DOHH2 (cell line): ENCODE measurements around the gene CDK15.

Experiments used
- H3F3A ChIP-seq: fragments of 200-600 bp; sonication (generic), shearing (Covaris generic); 2 replicates; pipeline ENCODE4 v1.6.0; 2016; ENCODE audit warnings: antibody characterized with exemption, mild to moderate bottlenecking; ENCODE audit not compliant: control insufficient read depth, insufficient read depth
- H3K27ac ChIP-seq: fragments of 200-600 bp; sonication (generic); 2 replicates; pipeline ENCODE4 v1.5.1; 2014; ENCODE audit warnings: low read depth, mild to moderate bottlenecking, low read length, moderate library complexity
- H3K27me3 ChIP-seq: fragments of 200-600 bp; sonication (generic); 2 replicates; pipeline ENCODE4 v1.6.1; 2014; ENCODE audit warnings: mild to moderate bottlenecking, low read length, mixed read lengths; ENCODE audit not compliant: control insufficient read depth
- H3K36me3 ChIP-seq: fragments of 200-600 bp; sonication (generic); 2 replicates; pipeline ENCODE4 v1.6.1; 2014; ENCODE audit warnings: mild to moderate bottlenecking, low read length, moderate library complexity, mixed read lengths; ENCODE audit not compliant: control insufficient read depth
- H3K4me1 ChIP-seq: fragments of 200-600 bp; sonication (generic); 2 replicates; pipeline ENCODE4 v1.6.1; 2014; ENCODE audit warnings: mild to moderate bottlenecking, low read length, mixed read lengths; ENCODE audit not compliant: control insufficient read depth
- H3K4me2 ChIP-seq: fragments of 200-600 bp; sonication (generic); 2 replicates; pipeline ENCODE4 v1.6.0; 2014; ENCODE audit warnings: mild to moderate bottlenecking, low read length, moderate library complexity
- H3K4me3 ChIP-seq: fragments of 200-600 bp; sonication (generic); 2 replicates; pipeline ENCODE4 v1.5.1; 2014; ENCODE audit warnings: mild to moderate bottlenecking, low read length, mixed read lengths
- H3K79me2 ChIP-seq: fragments of 200-600 bp; sonication (generic); 2 replicates; pipeline ENCODE4 v1.6.1; 2014; ENCODE audit warnings: mild to moderate bottlenecking, low read length, mixed read lengths; ENCODE audit not compliant: control insufficient read depth
- H3K9me2 ChIP-seq: fragments of 200-600 bp; sonication (generic); replicated peaks from 2 replicates; pipeline ENCODE4 v1.6.1; 2014; ENCODE audit warnings: mild to moderate bottlenecking, low read length, mixed read lengths; ENCODE audit not compliant: control insufficient read depth
- H3K9me3 ChIP-seq: fragments of 200-600 bp; sonication (generic); 2 replicates; pipeline ENCODE4 v1.6.1; 2014; ENCODE audit warnings: antibody characterized with exemption, low read length, mixed read lengths; ENCODE audit not compliant: control insufficient read depth, insufficient read depth
- H4K20me1 ChIP-seq: fragments of 200-600 bp; sonication (generic); 2 replicates; pipeline ENCODE4 v1.6.0; 2014; ENCODE audit warnings: low read depth, mild to moderate bottlenecking, antibody characterized with exemption, low read length, moderate library complexity; ENCODE audit not compliant: control insufficient read depth, insufficient read depth
- CTCF ChIP-seq: fragments of 200-600 bp; sonication (generic); IDR thresholded peaks from one replicate; pipeline ENCODE4 v1.5.1; 2014; ENCODE audit warnings: antibody characterized with exemption, mild to moderate bottlenecking, low read depth, low read length; ENCODE audit not compliant: poor library complexity, severe bottlenecking
- EZH2phosphoT487 ChIP-seq: fragments of 200-600 bp; sonication (generic); IDR thresholded peaks from 2 replicates; pipeline ENCODE4 v1.6.1; 2017; ENCODE audit warnings: borderline replicate concordance, mild to moderate bottlenecking, antibody characterized with exemption, low read length, moderate library complexity, mixed read lengths

Gene CDK15

GRCh38 chr2:201924453-201924852 is 118.1 kb downstream of the CDK15 start:
- H4K20me1 ChIP-seq = no peaks in the 10 kb centered on the region
- H3K27me3 ChIP-seq = no peaks in the 10 kb centered on the region
- TF ChIP-seq EZH2phosphoT487 (no peak), CTCF (no peak)
- H3K9me2 ChIP-seq = no peaks in the 10 kb centered on the region
- H3K4me3 ChIP-seq = no peak overlapping the region
- no peaks in the 10 kb centered on the region for H3K4me1 ChIP-seq
- H3K79me2 ChIP-seq = no peaks in the 10 kb centered on the region
- H3K4me2 ChIP-seq = no peak overlapping the region
- H3K36me3 ChIP-seq = no peaks in the 10 kb centered on the region
- H3K27ac ChIP-seq = no peak overlapping the region
- H3F3A ChIP-seq = no peaks in the 10 kb centered on the region
- H3K9me3 ChIP-seq = no peaks in the 10 kb centered on the region

GRCh38 chr2:201925056-201925455 is 118.7 kb downstream of the CDK15 start:
- Histone ChIP-seq H3K27ac (no peak overlapping the region), H3K36me3 (no peaks in the 10 kb centered on the region), H3K9me2 (no peaks in the 10 kb centered on the region), H3K4me2 (no peak overlapping the region), H3K9me3 (no peaks in the 10 kb centered on the region), H3K79me2 (no peaks in the 10 kb centered on the region), H3K4me3 (no peak overlapping the region), H4K20me1 (no peaks in the 10 kb centered on the region), H3K4me1 (no peaks in the 10 kb centered on the region), H3K27me3 (no peaks in the 10 kb centered on the region), H3F3A (no peaks in the 10 kb centered on the region)
- TF ChIP-seq CTCF (no peak), EZH2phosphoT487 (no peak)

- Histone ChIP-seq H3K79me2 (no peaks in the 10 kb centered on the region), H4K20me1 (no peaks in the 10 kb centered on the region)
These were observed 119.7 kb downstream of the CDK15 start for GRCh38 chr2:201926067-201926466.

More at GRCh38 chr2:201926067-201926466, 119.7 kb downstream of the CDK15 start:
- Histone ChIP-seq H3K9me3 (no peaks in the 10 kb centered on the region), H3F3A (no peaks in the 10 kb centered on the region), H3K4me3 (no peak overlapping the region), H3K4me1 (no peaks in the 10 kb centered on the region), H3K27ac (no peak overlapping the region), H3K27me3 (no peaks in the 10 kb centered on the region), H3K9me2 (no peaks in the 10 kb centered on the region), H3K36me3 (no peaks in the 10 kb centered on the region), H3K4me2 (no peak overlapping the region)
- no peak for TF ChIP-seq EZH2phosphoT487
- no peak for TF ChIP-seq CTCF
